HepG2 (cell line): ENCODE results near the gene GLS2.

Experiments used
- CBX5 ChIP-seq: sonication (generic); formaldehyde crosslinking; IDR thresholded peaks from 2 replicates; pipeline ENCODE4 v1.4.0; 2020; ENCODE audit warnings: missing genetic modification reagents, borderline replicate concordance
- HNRNPL ChIP-seq: fragments of 200-400 bp; formaldehyde crosslinking; IDR thresholded peaks from 2 replicates; pipeline ENCODE4 v1.6.1; 2017; ENCODE audit warnings: mild to moderate bottlenecking, low read depth, low read length
- ZNF232 ChIP-seq: sonication (generic); formaldehyde crosslinking; IDR thresholded peaks from 2 replicates; pipeline ENCODE4 v1.4.0; 2020; ENCODE audit warnings: missing genetic modification reagents, borderline replicate concordance
- ZNF382 ChIP-seq: sonication (generic); formaldehyde crosslinking; IDR thresholded peaks from 2 replicates; pipeline ENCODE4 v1.5.0; 2020; ENCODE audit warnings: missing genetic modification reagents, mild to moderate bottlenecking, borderline replicate concordance
- TF ChIP-seq, protein P1 (sequence below): sonication (generic); formaldehyde crosslinking; IDR thresholded peaks from 2 replicates; pipeline ENCODE4 v1.5.0; 2020; ENCODE audit warnings: mild to moderate bottlenecking, missing genetic modification reagents, moderate library complexity
- TF ChIP-seq, protein P2 (sequence below): IDR thresholded peaks from 2 replicates; pipeline ENCODE4 v1.6.1; 2016; ENCODE audit warnings: mild to moderate bottlenecking

DNA sequence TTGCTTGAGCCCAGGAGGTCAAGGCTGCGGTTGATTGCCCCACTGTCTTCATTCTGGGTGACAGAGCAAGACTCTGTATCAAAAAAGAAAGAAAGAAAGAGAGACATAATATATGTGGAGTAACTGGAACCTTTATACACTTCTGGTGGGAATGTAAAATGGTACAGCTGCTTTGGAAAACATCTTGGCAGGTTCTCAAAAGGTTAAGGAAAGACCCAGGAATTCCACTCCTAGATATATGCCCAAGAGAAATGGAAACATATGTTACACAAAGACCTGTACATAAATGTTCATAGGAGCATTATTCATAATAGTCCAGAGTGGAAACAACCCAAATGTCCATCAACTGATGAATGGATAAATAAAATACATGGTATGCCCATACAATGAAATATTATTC, 40.9 kb upstream of the GLS2 start:
- no peak for TF ChIP-seq ZNF382 (CRISPR knock-in tag)
- no peak for TF ChIP-seq CBX5 (CRISPR knock-in tag)
- TF ChIP-seq, protein P1, sequence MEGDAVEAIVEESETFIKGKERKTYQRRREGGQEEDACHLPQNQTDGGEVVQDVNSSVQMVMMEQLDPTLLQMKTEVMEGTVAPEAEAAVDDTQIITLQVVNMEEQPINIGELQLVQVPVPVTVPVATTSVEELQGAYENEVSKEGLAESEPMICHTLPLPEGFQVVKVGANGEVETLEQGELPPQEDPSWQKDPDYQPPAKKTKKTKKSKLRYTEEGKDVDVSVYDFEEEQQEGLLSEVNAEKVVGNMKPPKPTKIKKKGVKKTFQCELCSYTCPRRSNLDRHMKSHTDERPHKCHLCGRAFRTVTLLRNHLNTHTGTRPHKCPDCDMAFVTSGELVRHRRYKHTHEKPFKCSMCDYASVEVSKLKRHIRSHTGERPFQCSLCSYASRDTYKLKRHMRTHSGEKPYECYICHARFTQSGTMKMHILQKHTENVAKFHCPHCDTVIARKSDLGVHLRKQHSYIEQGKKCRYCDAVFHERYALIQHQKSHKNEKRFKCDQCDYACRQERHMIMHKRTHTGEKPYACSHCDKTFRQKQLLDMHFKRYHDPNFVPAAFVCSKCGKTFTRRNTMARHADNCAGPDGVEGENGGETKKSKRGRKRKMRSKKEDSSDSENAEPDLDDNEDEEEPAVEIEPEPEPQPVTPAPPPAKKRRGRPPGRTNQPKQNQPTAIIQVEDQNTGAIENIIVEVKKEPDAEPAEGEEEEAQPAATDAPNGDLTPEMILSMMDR (CRISPR knock-in tag): no peak
- no peak for TF ChIP-seq ZNF232
- TF ChIP-seq, protein P2, sequence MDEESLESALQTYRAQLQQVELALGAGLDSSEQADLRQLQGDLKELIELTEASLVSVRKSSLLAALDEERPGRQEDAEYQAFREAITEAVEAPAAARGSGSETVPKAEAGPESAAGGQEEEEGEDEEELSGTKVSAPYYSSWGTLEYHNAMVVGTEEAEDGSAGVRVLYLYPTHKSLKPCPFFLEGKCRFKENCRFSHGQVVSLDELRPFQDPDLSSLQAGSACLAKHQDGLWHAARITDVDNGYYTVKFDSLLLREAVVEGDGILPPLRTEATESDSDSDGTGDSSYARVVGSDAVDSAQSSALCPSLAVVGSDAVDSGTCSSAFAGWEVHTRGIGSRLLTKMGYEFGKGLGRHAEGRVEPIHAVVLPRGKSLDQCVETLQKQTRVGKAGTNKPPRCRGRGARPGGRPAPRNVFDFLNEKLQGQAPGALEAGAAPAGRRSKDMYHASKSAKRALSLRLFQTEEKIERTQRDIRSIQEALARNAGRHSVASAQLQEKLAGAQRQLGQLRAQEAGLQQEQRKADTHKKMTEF (CRISPR knock-in tag): no peak
- no peak for TF ChIP-seq HNRNPL
